A673 (cell line): ENCODE measurements around the gene BLOC1S6. TPM values are rescaled to one million over a fixed set of nuclear protein-coding genes. Genes with fewer than 3 reads are reported as not detected.
A peak's percentile ranks its signal among the peaks of the same experiment; 100 is the strongest.

Source experiments
- BruUV-seq: library from RNA; stranded (reverse); fragments of 400-500 nt; replicated peaks from 2 replicates; lab custom pipeline; 2021; lab: Mats Ljungman, UMichigan
- CTCF ChIA-PET: fragments of 300-600 bp; sonication (Branson Sonifier 250); formaldehyde crosslinking; loops from one replicate; lab custom pipeline; 2022; ENCODE audit warnings: antibody characterized with exemption; lab: Charles Lee
- POLR2A ChIA-PET: fragments of 300-600 bp; sonication (Branson Sonifier 250); formaldehyde crosslinking; loops from one replicate; lab custom pipeline; 2022; ENCODE audit warnings: antibody characterized with exemption; ENCODE audit not compliant: low non-redundant PET; lab: Charles Lee
- DNase-seq: peaks from one replicate; pipeline ENCODE4 v3.0.0-alpha.2; 2015; ENCODE audit warnings: low spot score
- H3K27ac ChIP-seq: fragments of 200-600 bp; sonication (generic); 2 replicates; pipeline ENCODE4 v1.5.1; 2016; ENCODE audit warnings: mixed run types, low read depth, mild to moderate bottlenecking, mixed read lengths, antibody characterized with exemption, low read length; ENCODE audit not compliant: poor library complexity, severe bottlenecking
- H3K27me3 ChIP-seq: fragments of 200-600 bp; sonication (generic); replicated peaks from 2 replicates; pipeline ENCODE4 v1.6.1; 2017; ENCODE audit warnings: mixed run types, low read depth, mild to moderate bottlenecking, mixed read lengths, antibody characterized with exemption, low read length; ENCODE audit not compliant: insufficient read depth, poor library complexity
- H3K36me3 ChIP-seq: fragments of 200-600 bp; sonication (generic); 2 replicates; pipeline ENCODE4 v1.6.1; 2016; ENCODE audit warnings: mixed run types, mild to moderate bottlenecking, mixed read lengths, antibody characterized with exemption, low read length; ENCODE audit not compliant: insufficient read depth, poor library complexity, severe bottlenecking
- H3K4me1 ChIP-seq: fragments of 200-600 bp; sonication (generic); 2 replicates; pipeline ENCODE4 v1.6.1; 2017; ENCODE audit warnings: mixed run types, mild to moderate bottlenecking, mixed read lengths, antibody characterized with exemption, low read length; ENCODE audit not compliant: insufficient read depth, poor library complexity, severe bottlenecking
- H3K4me3 ChIP-seq: fragments of 200-600 bp; sonication (generic); 2 replicates; pipeline ENCODE4 v1.5.1; 2016; ENCODE audit warnings: low read depth, mixed run types, mild to moderate bottlenecking, mixed read lengths, low read length; ENCODE audit not compliant: poor library complexity, severe bottlenecking
- H3K9me3 ChIP-seq: fragments of 200-600 bp; sonication (generic); 2 replicates; pipeline ENCODE4 v1.6.1; 2016; ENCODE audit warnings: mixed run types, low read depth, mild to moderate bottlenecking, mixed read lengths, antibody characterized with exemption, low read length; ENCODE audit not compliant: poor library complexity, severe bottlenecking
- EZH2 ChIP-seq: fragments of 200-600 bp; sonication (generic); IDR thresholded peaks from 2 replicates; pipeline ENCODE4 v1.6.1; 2017; ENCODE audit warnings: borderline replicate concordance, low read depth, mild to moderate bottlenecking, mixed read lengths, antibody characterized with exemption, low read length; ENCODE audit not compliant: poor library complexity, severe bottlenecking
- intact Hi-C: fragments of 100-400 bp; cut with micrococcal nuclease; formaldehyde crosslinking; loops from one replicate; pipeline ENCODE4 v1.10.0; 2022; ENCODE audit not compliant: unreplicated experiment
- total RNA-seq: library from RNA; stranded (reverse); gene quantifications from 2 replicates; pipeline ENCODE4 v1.2.3, GENCODE V29; 2021
- TF ChIP-seq, protein P1 (sequence below): fragments of 300-800, 200-600 bp; sonication (generic); conservative IDR thresholded peaks from 2 replicates; pipeline ENCODE4 v1.5.1; 2017; ENCODE audit warnings: low read depth, mild to moderate bottlenecking, antibody characterized with exemption, low read length, moderate library complexity, mixed read lengths

Gene BLOC1S6
- total RNA-seq, 1 experiment from 2014 or later: 55.6 TPM

DNA sequence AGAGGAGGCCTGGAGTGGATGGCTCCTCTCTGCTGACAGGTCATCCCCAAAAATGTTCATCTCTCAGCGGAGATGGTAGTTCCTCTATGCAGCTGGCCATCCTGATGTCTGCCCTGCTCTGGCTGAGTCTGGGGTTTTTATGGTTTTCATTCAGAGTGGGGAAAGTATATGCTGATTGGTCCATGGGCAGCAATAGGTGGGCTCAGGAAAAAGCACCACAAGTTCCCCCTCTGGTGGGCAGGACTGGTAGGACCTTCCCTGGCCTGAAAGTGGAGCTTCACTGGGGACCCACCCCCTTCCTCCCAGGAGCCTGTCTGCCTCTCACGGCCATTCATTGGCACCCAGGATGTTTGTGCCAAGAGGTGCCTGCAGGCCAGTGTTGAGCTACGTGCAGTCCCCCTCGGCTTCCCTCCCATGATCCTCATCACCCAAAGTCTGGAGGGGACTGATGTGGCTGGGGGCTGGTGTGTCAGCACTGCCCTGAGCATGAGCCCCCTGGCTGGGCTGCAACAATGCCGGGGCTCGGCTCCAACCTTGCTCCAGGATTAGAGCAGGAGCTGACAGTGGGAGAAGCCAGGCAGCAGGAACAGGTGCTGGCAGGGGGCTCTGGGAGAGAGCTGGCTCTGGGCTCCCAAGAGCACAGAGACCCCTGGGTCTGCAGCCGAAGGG lies 13.1 kb upstream of the BLOC1S6 start:
- DNase-seq: peak; percentile 70
- POLR2A ChIA-PET: no interaction called here
- intact Hi-C loops: loop anchor here (1.0 kb wide), 1 partner anchor 116 kb away; no protein-coding TSS in a partner anchor

DNA sequence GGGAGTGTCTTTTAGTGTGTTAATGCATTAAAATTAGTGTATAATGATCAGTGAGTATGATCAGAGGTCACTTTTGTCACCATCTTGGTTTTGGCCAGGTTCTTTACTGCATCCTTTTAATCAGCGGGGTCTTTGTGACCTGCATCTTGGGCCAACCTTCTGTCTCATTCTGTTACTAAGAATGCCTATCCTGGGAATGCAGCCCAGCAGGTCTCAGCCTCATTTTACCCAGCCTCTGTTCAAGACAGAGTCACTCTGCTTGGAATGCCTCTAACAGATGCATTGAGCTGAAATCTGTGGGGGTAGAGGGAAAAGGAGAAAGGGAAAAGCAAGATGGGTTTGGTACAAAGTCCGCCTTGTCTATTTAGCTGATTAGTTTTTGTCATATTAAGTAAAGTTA lies 5.3 kb upstream of the BLOC1S6 start:
- no peaks in the 10 kb centered on the region for H3K9me3 ChIP-seq
- no peak overlapping the region for H3K4me3 ChIP-seq
- H3K27me3 ChIP-seq: no peaks in the 10 kb centered on the region
- H3K36me3 ChIP-seq: no peaks in the 10 kb centered on the region
- H3K4me1 ChIP-seq: peaks cover 5% of the 10 kb centered on the region
- intact Hi-C loops: no loop called here
- no peak for DNase-seq
- no TSS peak for BruUV-seq
- ChIA-PET CTCF (no interaction called here), POLR2A (no interaction called here)
- no peak overlapping the region for H3K27ac ChIP-seq
- TF ChIP-seq, protein P1, sequence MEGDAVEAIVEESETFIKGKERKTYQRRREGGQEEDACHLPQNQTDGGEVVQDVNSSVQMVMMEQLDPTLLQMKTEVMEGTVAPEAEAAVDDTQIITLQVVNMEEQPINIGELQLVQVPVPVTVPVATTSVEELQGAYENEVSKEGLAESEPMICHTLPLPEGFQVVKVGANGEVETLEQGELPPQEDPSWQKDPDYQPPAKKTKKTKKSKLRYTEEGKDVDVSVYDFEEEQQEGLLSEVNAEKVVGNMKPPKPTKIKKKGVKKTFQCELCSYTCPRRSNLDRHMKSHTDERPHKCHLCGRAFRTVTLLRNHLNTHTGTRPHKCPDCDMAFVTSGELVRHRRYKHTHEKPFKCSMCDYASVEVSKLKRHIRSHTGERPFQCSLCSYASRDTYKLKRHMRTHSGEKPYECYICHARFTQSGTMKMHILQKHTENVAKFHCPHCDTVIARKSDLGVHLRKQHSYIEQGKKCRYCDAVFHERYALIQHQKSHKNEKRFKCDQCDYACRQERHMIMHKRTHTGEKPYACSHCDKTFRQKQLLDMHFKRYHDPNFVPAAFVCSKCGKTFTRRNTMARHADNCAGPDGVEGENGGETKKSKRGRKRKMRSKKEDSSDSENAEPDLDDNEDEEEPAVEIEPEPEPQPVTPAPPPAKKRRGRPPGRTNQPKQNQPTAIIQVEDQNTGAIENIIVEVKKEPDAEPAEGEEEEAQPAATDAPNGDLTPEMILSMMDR: no peak
- no peak for TF ChIP-seq EZH2

More for the DNA sequence above, 13.1 kb upstream of the BLOC1S6 start:
- Histone ChIP-seq H3K4me3 (no peak overlapping the region), H3K9me3 (no peaks in the 10 kb centered on the region), H3K4me1 (no peaks in the 10 kb centered on the region), H3K27ac (no peak overlapping the region), H3K36me3 (no peaks in the 10 kb centered on the region), H3K27me3 (no peaks in the 10 kb centered on the region)
- TF ChIP-seq, protein P1: peak; percentile 72
- no peak for TF ChIP-seq EZH2
- CTCF ChIA-PET: interaction anchor here (0.6 to 1.6 kb wide), 6 partner anchors 12 to 116 kb away, joined by 3 to 5 read pairs (median 3); no protein-coding TSS in a partner anchor
- no TSS peak for BruUV-seq

DNA sequence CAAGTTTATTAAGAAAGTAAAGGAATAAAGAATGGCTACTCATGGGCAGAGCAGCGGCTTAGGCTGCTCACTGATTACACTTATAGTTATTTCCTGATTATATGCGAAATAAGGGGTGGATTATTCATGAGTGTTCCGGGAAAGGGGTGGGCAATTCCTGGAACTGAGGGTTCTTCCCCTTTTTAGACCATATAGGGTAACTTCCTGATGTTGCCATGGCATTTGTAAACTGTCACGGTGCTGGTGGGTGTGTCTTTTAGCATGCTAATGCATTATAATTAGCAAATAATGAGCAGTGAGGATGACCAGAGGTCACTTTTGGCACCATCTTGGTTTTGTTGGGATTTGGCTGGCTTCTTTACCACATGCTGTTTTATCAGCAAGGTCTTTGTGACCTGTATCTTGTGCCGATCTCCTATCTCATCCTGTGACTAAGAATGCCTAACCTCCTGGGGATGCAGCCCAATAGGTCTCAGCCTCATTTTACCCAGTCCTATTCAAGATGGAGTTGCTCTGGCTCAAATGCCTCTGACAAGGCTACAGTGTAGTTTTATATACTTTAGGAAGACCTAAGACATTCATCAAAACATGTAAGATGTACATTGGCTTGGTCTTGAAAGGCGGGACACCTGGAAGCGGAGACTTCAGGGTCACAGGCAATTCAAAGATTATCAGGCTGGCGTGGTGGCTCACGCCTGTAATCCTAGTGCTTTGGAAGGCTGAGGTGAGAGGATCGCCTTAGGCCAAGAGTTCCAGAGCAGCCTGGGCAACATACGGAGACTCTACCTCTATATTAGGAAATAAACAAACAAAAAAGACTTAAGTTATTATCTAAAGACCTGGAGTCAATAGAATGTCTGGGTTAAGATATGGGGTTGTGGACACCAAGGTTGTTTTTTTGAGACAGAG lies 3.2 kb upstream of the BLOC1S6 start:
- POLR2A ChIA-PET: no interaction called here
- CTCF ChIA-PET: no interaction called here

More for the DNA sequence above, 3.2 kb upstream of the BLOC1S6 start:
- Histone ChIP-seq H3K4me3 (no peak overlapping the region), H3K4me1 (peaks cover 14% of the 10 kb centered on the region), H3K36me3 (no peaks in the 10 kb centered on the region), H3K27me3 (no peaks in the 10 kb centered on the region), H3K9me3 (no peaks in the 10 kb centered on the region), H3K27ac (no peak overlapping the region)
- DNase-seq: peak; percentile 31
- TF ChIP-seq EZH2: no peak
- TF ChIP-seq, protein P1: no peak
- no TSS peak for BruUV-seq
- intact Hi-C loops: no loop called here
